Measurements from ENCODE around the gene ERN1.

DNA sequence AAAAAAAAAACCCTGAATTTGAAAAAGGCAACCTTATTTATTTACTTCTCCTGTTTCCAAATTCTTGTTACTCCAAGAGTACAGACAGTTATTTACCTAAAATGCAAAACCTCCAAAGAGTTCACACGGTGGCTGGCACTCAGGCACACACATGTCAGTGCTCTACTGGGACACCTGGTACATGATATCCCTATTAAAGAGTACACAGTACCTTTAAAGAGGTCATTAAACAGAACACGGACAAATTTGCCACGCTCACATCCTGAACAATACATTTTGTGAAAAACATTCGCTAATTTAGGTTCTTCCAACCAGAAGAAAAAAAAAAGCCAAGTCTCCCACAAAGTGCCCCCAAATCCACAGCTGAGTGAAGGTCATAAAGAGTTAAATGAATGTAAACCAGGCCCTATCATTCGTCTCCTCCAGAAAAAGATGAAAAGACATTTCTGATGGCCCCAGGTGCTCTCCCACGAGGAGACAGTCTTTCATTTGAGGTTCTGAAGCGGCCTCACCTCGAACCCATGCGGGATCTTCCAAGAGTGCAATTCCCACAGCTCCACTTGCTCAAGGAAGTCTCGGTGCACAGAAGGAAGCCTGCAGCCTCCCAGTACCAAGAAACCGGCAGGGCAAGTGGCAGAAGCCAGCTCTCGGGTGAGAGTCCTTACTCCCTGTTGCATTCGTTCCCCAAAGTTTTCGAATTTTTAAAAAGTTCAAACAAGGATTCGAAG lies 993 bp downstream of the ERN1 start:
- TF ChIP-seq, protein P1, sequence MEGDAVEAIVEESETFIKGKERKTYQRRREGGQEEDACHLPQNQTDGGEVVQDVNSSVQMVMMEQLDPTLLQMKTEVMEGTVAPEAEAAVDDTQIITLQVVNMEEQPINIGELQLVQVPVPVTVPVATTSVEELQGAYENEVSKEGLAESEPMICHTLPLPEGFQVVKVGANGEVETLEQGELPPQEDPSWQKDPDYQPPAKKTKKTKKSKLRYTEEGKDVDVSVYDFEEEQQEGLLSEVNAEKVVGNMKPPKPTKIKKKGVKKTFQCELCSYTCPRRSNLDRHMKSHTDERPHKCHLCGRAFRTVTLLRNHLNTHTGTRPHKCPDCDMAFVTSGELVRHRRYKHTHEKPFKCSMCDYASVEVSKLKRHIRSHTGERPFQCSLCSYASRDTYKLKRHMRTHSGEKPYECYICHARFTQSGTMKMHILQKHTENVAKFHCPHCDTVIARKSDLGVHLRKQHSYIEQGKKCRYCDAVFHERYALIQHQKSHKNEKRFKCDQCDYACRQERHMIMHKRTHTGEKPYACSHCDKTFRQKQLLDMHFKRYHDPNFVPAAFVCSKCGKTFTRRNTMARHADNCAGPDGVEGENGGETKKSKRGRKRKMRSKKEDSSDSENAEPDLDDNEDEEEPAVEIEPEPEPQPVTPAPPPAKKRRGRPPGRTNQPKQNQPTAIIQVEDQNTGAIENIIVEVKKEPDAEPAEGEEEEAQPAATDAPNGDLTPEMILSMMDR (IDR thresholded peaks at IDR 0.05; ENCODE audit: low read depth, low read length): no peak
- TF ChIP-seq POLR2A (IDR thresholded peaks at IDR 0.05; ENCODE audit: extremely low read depth, insufficient read length): no peak

Data from NB4 (cell line).